Adrenal gland (tissue), 5 donors: ENCODE results near the gene TFF1.

Source experiments
- POLR2A ChIP-seq, 2 donors: fragments of 450-650 bp; IDR thresholded peaks; one replicate each; pipeline ENCODE4 v1.6.1; 2017; ENCODE audit warnings: antibody characterized with exemption in 2 of 2, mild to moderate bottlenecking in 2 of 2, moderate library complexity in 1 of 2
- TF ChIP-seq, protein P1 (sequence below), 6 experiments: fragments of 450-650 bp in 4 of 6; fragments of 200-600 bp in 2 of 6; sonication (generic) in 1 of 6; IDR thresholded peaks; 1 replicate in 5 of 6; 2 replicates in 1 of 6; pipeline versions ENCODE4 v1.5.1 to v1.8.0; 2016 to 2021; ENCODE audit warnings: antibody characterized with exemption in 6 of 6, mild to moderate bottlenecking in 2 of 6, moderate library complexity in 1 of 6
- donor health status: DM: no; HTN: no; CAD: no.

DNA sequence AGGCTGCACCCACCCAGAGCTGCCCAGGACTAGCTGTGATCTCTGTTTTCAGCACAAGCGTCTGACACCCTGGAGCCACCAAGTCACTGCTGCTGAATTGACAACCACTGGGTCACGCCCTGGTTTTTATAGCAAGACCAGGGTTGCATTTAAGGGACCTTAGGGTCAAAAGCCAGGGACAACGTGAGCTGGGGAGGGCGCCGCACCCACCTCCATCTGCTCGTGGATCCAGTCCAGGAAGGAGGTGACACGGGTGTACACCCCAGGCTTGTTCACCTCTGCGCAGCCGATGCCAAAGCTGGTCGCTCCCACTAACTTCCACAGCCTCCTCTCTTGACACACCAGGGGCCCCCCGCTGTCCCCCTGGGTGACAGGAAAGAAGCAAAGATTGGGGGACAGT, 9.2 kb upstream of the TFF1 start:
- TF ChIP-seq, protein P1, sequence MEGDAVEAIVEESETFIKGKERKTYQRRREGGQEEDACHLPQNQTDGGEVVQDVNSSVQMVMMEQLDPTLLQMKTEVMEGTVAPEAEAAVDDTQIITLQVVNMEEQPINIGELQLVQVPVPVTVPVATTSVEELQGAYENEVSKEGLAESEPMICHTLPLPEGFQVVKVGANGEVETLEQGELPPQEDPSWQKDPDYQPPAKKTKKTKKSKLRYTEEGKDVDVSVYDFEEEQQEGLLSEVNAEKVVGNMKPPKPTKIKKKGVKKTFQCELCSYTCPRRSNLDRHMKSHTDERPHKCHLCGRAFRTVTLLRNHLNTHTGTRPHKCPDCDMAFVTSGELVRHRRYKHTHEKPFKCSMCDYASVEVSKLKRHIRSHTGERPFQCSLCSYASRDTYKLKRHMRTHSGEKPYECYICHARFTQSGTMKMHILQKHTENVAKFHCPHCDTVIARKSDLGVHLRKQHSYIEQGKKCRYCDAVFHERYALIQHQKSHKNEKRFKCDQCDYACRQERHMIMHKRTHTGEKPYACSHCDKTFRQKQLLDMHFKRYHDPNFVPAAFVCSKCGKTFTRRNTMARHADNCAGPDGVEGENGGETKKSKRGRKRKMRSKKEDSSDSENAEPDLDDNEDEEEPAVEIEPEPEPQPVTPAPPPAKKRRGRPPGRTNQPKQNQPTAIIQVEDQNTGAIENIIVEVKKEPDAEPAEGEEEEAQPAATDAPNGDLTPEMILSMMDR (IDR thresholded peaks at IDR 0.05): no peak
- TF ChIP-seq POLR2A (IDR thresholded peaks at IDR 0.05): no peak
